Stimulated activated CD4-positive, alpha-beta T cell treated with anti-CD3 and anti-CD28 coated beads, Interleukin-1b, Interleukin-23, amount 100 ng/mL, for 24 hours (primary cell): ENCODE measurements around the gene UFL1.
"Not testable (repeated sequence)": the region's sequence is repeated elsewhere in the genome, so short reads cannot be mapped to it uniquely, and the experiment has no call there.

Source experiments
- DNase-seq, 4 experiments: peaks; one replicate each; pipeline ENCODE4 v3.0.0-alpha.2; 2020; ENCODE audit warnings: low read depth in 4 of 4, low spot score in 1 of 4

Gene UFL1

DNA sequence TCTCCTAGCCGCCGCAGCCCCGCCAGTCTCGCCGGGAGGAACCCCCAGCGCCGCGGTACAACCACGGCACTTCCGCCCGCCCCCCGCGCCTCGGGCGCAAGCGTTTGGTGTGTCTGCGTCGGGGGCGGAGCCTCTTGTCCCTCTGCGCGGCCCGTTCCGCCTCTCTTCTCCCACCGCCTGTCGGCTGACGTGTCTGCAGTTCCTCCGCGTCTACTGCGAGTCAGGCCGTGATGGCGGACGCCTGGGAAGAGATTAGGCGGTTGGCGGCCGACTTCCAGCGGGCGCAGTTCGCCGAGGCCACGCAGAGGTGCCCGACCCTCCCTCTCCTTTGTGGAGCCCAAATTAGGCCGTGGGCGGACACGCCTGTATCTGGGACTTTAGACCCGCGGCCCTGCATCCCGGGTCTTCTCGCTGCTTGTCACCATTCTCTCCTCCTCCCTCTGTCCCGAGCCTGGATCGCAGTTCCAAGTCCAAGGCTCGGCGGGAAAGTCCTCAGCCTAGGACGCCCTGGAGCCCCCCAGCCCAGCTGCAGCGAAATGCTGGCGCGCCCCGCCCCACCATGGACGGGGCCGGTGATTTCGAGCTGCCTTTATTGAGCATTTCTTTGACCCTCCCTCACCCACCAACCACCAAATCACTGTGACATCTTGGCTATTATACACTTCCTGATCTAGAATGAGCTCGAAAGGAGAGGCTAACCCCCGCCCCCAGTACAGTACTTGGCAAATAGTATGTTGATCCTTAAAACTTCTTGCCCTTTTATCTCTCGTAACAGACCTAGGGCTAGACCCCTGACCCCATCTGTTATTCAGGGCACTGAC, at the start of gene UFL1:
TSS of gene UFL1 (plus strand) at position 163 of the 821 bp plus-strand sequence. CDS start at position 231, 68 bp downstream.
- peak; percentile 80 to 91 (median 88) for DNase-seq

DNA sequence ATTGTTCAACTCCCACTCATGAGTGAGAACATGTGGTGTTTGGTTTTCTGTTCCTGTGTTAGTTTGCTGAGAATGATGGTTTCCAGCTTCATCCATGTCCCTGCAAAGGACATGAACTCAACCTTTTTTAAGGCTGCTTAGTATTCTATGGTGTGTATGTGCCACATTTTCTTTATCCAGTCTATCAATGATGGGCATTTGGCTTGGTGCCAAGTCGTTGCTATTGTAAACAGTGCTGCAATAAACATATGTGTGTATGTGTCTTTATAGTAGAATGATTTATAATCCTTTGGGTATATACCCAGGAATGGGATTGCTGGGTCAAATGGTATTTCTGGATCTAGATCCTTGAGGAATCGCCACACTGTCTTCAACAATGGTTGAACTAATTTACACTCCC, 49.3 kb upstream of the UFL1 start:
- DNase-seq: not testable (repeated sequence)

DNA sequence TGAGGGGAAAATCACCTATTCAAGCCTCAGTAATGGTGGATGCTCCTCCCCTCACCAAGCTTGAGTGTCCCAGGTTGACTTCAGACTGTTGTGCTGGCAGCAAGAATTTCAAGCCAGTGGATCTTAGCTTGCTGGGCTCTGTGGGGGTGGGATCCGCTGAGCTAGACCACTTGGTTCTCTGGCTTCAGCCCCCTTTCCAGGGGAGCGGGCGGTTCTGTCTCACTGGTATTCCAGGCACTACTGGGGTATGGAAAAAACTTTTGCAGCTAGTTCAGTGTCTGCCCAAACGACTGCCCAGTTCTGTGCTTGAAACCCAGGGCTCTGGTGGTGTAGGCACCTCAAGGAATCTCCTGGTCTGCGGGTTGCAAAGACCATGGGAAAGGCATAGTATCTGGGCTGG, 42.9 kb upstream of the UFL1 start:
- no peak for DNase-seq

DNA sequence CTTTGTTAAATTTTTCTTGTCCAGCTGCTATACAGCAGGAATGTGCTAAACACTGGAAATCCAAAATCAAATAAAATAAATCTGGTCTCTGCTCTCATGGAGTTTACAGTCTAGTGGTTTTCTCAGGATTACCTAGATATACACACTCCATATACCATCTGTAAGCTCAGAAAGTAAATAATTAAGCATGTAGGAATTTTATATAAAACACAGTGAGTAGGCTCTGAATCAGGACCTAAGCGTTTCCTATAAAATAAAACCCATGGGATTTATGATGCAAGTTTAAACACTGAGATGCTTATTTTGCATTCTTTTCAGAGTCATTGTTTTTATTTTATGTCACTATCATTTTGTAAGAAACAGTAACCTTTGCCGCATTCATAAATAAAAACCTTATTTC, 29.7 kb upstream of the UFL1 start:
- no peak for DNase-seq

DNA sequence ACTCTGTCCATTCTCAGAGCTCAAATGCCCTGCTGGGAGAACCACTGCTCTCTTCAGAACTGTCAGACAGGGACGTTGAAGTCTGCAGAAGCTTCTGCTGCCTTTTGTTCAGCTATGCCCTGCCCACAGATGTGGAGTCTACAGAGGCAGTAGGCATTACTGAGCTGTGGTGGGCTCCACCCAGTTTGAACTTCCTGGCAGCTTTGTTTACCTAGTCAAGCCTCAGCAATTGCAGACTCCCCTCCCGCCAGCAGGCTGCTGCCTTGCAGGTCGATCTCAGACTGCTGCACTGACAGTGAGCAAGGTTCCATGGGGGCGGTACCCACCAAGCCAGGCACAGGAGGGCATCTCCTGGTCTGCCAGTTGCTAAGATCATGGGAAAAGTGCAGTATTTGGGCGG, 21.8 kb upstream of the UFL1 start:
- no peak for DNase-seq

DNA sequence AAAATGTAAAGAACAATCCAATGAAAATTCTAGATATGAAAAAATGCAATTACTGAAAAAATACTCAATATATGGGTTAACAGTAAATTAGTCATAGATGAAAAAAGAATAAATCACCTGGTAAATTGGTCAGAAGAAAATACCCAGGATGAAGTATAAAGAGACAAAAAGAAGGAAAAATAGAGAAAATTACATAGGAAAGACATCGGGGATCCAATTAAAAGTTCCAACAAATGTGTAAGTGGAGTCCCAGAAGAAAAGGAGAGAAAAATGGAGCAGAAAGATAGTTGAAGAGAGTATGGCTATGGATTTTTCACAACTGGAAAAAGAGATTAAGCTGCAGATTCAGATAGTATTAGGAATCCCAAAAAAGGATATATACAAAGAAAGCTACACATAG, 18.7 kb upstream of the UFL1 start:
- no peak for DNase-seq

DNA sequence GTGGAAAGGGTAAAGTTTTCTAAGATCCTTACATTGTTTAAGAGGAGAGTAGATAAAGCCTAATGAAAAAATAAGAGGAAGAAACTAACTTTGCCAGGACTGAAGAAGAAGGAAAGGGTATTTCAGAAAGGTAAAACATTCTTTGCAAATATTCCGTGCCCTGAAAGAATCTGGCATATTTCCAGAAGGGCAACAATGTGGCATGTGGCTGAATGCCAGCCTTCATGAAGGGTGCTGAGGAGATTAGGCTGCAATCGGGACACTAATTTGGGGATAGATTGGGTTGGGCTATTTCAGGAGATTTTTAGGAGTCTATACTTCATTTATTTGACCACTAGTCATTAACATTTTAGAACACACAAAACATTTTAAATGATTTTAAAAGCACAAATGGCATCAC, 16.2 kb upstream of the UFL1 start:
- no peak for DNase-seq

DNA sequence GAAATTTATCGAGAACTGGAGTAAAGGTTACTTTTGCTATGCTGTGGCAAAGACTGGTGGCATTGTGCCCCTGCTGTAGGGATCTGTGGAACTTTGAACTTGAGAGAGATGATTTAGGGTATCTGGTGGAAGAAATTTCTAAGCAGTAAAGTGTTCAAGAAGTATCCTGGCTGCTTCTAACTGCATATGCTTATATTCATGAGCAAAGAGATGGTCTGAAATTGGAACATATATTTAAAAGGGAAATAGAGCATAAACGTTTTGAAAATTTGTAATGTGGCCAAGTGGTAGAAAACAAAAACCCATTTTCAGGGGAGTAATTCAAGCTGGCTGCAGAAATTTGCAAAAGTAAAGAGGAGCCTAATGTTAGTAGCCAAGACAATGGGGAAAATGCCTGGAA, 12.3 kb upstream of the UFL1 start:
- DNase-seq: no peak

DNA sequence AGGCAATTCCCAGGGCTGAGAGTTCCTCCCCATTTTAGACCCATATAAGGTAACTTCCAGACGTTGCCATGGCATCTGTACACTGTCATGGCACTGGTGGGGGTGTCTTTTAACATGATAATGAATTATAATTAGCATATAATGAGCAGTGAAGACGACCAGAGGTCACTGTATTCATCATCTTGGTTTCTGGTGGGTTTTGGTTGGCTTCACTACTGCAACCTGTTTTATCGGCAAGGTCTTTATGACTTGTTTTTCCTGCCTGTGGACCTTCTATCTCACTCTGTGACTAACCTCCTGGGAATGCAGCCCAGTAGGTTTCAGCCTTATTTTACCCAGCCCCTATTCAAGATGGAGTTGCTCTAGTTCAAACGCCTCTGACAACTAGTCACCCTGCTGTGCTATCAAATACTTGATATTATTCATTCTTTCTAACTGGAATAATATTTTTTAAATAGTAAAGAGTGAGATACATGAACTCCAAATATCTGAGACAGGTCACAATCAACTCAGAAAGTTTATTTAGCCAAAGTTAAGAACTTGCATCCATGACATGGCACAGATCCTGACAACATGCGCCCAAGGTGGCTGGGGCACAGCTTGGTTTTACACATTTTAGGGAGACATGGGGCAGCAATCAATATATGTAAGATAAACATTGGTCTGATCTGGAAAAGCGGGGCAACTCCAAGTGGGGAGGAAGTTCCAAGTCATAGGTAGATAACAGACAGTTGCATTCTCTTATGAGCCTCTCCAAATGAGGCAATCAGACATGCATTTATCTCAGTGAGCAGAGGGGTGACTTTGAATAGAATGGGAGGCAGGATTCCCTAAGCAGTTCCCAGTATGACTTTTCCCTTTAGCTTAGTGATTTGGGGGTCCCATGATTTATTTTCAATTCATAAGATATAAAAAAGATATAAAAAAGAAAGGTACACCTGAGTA, 1.2 kb upstream of the UFL1 start:
- no peak for DNase-seq

DNA sequence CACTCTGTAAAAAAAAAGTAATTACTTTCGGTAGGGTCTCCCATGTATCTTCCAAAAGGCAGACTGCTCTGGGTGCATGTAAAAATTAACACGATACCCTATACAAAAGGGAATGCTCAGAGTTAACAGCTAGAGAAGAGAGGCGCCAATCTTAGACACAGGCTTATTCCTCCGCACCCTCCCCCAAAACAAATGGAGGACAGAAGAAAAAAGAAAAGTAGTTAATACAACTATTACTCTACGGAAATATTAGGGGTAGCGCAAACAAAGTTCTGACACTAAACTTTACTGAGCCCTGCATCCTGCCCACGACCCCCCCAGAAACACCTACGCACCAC, 331 bp upstream of the UFL1 start:
- no peak for DNase-seq

DNA sequence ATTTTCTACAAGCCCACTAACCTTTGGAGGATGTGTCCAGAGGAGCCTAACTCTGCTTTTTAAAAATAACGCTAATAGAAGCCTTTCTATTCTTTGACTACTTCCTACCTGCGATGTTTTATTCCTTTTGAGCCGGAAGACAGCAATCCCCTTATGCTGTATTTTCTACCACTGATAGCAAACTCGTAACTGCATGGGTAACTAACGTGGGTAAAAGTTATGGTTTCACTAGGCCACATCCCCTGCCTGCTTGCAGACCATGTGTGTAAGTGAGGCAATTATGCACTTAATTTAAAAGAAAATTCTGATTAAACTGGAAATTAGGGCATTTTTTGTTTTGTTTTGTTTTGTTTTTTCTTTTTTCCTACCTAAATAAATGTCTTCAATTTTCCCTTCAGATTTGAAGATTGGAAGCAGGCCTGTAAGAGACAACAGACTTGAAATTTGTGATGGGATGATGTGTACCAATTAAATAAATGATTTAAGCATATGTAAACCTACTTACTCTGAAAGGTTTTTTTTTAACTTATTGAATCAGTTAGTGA, 931 bp downstream of the UFL1 start:
- no peak for DNase-seq

DNA sequence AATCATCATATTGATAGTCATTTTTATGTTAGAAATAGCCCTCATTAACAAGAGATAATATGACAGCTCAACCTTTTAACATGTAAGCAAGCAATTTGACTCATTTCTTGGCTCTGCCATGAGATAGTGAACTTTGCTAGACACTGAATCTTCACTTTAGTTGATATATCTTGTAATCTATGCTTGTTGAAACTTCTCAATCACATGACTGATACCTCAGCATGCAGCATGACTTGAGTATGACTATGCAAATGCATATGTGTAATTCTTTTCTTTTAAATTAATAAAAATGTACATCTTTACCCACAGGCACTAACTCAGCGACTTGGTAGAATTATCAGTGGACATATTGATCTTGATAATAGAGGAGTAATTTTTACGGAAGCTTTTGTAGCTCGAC, 6.6 kb downstream of the UFL1 start:
- DNase-seq: no peak

DNA sequence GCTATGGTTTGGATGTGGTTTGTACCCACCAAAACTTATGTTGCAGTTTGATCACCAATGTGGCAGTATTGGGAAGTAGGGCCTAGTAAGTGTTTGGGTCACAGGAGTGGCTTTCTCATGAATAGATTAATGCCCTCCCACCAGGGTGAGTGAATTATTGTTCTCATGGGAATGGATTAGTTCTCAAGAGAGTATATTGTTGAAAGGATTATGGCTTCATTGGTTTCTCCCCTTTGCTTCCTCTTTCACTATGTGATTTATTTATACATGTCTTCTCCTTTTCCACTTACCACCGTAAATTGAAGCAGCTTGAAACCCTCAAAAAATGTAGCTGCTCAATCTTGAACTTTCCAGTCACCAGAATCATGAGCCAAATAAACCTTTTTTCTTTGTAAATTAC, 10.8 kb downstream of the UFL1 start:
- DNase-seq: no peak

DNA sequence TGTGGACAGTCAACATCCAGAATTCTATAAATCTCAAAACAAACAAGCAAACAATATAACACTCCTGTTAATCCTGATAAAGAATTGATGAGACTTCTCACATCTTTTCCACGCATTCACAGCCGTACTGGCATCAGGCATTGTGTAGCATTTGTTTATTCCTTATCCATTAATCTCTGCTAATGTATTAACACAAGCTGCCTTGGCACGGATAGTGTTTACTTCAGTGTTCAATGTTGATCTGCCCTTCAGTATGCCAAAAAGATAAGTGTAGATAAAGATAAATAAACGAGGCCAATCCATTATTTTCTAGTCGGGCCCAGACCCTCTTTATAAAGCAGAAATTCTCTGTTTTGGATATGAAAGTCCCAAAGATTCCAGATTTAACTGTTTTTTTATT, 16.1 kb downstream of the UFL1 start:
- no peak for DNase-seq

DNA sequence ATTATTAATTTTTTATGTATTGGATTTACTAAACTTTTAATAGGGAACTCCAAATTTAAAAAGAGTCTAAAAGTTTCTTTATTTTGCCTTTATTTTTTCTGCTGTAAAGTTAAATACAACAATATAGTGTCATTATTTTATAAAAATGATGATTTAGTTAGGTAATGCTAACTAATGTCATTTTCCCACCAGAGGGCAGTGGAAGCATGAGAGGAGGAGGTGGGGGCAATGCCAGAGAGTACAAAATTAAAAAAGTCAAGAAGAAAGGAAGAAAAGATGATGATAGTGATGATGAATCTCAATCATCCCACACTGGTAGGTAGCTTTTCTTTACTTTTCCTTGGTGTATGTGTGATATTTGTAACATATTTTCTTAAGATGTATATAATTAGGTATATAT, 21.1 kb downstream of the UFL1 start:
- DNase-seq: no peak

DNA sequence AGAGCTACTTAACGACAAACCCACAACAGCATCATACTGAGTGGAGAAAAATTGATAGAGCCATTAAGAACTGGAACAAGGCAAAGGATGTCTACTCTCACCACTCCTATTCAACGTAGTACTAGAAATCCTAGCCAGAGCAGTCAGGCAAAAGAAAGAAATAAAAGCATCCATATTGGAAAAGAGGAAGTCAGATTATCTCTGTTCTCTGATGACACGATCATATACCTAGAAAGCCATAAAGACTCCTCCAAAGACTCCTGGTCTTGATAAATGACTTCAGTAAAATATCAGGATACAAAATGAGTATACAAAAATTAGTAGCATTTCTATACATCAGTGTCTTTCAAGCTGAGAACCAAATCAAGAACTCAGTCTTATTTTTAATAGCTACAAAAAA, 24.3 kb downstream of the UFL1 start:
- DNase-seq: no peak

DNA sequence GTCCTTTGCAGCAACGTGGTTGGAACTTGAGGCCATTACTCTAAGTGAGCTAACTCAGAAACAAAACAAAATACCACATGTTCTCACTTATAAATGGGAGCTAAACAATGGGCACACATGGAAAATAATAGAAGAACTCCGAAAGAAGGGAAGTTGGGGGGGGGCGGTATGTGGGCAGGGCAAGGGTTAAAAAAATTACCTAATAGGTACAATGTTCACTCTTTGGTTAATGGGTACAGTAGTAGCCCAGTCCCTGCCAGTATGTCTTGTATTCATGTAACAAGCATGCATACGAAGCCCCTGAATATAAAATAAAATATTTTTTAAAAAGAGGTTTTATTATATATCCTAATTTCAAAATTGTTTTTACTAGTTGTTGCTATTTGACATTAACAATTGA, 26.0 kb downstream of the UFL1 start:
- no peak for DNase-seq

DNA sequence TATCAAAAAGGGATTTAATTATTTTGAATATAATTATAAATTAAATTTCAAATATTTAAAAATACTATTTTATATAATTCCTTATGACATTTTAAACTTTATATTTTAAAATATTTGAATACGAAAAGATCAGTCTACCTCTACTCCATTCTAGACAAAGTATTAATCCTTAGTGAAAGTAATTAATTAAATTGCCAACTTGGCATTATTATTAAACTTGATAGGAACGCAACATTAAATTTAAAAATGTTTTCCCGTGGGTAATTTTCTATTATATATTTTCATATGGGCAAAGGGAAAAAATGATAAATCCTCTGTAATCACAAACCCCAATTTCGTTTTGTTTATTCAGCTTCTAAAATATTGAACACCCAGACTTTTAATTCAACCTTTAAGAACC, 33.0 kb downstream of the UFL1 start:
- no peak for DNase-seq

DNA sequence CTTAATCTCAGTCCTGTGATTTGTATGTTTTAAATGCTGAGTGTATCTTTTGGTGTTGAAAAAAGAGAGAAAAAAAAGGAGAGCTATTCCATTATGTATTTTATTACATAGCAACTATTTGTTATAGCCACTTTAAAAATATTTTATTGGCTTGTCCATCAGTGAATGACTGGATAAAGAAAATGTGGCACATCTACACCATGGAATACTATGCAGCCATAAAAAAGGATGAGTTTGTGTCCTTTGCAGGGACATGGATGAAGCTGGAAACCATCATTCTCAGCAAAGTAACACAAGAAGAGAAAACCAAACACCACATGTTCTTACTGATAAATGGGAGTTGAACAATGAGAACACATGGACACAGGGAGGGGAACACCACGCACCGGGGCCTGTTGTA, 38.1 kb downstream of the UFL1 start:
- not testable (repeated sequence) for DNase-seq

DNA sequence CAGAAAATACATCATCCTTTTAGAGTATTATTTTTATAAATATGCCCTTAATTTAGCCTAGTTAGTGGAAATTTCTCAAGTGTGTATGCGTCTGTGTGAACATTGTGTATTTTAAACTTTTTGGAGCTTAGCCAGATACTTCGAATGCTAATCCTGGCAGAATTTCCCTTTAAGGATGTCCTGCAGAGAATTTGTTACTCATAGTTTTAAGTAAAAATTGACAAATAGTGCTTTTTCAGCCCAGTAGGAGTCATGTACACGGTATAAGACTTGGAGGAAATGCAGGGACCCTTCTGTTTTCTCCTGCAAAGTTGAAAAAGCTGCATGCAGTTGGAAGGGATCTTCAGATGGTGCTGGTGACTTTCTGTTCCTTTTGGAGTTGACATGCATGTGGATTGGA, 41.3 kb downstream of the UFL1 start, which contains the start of gene FHL5:
TSS of gene FHL5 (plus strand) at position 243 of the 400 bp plus-strand sequence. CDS start 40,486 bp downstream, outside the sequence.
- no peak for DNase-seq

DNA sequence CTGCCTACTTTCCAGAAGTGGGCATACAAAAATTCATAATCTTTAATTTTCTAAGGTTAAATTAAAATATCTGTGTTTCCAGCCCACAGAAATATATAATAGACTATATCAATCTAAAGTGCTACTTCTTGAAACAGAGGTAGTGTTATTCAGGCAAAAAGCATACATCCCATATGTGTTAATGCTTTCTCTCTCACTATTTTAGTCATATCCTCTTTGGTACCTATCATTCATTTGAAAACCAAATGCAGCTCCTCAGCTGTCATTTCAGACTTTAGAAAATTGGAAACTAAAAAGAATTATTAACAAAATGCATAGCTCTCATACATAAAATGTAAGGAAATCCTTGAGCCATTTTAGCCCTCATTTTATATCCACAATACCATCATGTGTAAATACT, 42.2 kb downstream of the UFL1 start:
- no peak for DNase-seq

DNA sequence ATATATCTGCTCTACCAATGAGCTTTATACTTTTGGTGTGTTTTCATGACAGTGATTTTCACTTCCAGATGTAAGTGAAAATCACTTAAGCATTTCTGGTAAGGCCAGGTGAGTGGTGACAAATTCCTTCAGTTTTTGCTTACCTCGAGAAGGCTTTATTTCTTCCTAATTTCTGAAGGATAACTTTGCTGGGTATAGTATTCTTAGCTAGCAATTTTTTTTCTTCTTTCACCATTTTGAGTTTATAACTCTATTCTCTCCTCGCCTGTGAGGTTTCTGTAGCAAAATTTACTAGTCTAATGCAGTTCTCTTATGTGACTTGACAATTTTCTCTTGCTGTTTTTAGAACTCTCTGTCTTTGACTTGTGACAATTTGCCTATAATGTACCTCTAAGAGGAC, 48.4 kb downstream of the UFL1 start:
- no peak for DNase-seq
